ENCODE results near the gene OR10S1. TPM values are rescaled to one million over a fixed set of nuclear protein-coding genes. Genes with fewer than 3 reads are reported as not detected.

The OR10S1 gene
- total RNA-seq, 4 donors from 2014 or later, result not detected

GRCh38 chr11:123976770-123977560 lies 616 bp downstream of the OR10S1 start:
- H3K27me3 ChIP-seq, result no peaks in the 10 kb centered on the region
- TF ChIP-seq POLR2A (IDR thresholded peaks at IDR 0.05) (no peak), CTCF (IDR thresholded peaks at IDR 0.05) (no peak)
- no peaks in the 10 kb centered on the region for H3K4me1 ChIP-seq
- H3K9me3 ChIP-seq, result no peaks in the 10 kb centered on the region
- DNase-seq, result no peak
- H3K27ac ChIP-seq, result no peak overlapping the region
- no peak overlapping the region for H3K4me3 ChIP-seq
- H3K36me3 ChIP-seq, result no peaks in the 10 kb centered on the region

- DNase-seq, result no peak
These were observed 3.8 kb downstream of the OR10S1 start for GRCh38 chr11:123973816-123974215.

GRCh38 chr11:123956752-123957151 lies 20.8 kb downstream of the OR10S1 start:
- Histone ChIP-seq H3K36me3 (no peaks in the 10 kb centered on the region), H3K4me3 (no peak overlapping the region), H3K27ac (no peak overlapping the region), H3K4me1 (no peaks in the 10 kb centered on the region), H3K27me3 (no peaks in the 10 kb centered on the region), H3K9me3 (no peaks in the 10 kb centered on the region)
- no peak for DNase-seq
- TF ChIP-seq POLR2A (IDR thresholded peaks at IDR 0.05) (no peak), CTCF (IDR thresholded peaks at IDR 0.05) (no peak)

More at GRCh38 chr11:123973816-123974215, 3.8 kb downstream of the OR10S1 start:
- H3K9me3 ChIP-seq, result no peaks in the 10 kb centered on the region
- no peaks in the 10 kb centered on the region for H3K4me1 ChIP-seq
- H3K4me3 ChIP-seq, result no peak overlapping the region
- no peaks in the 10 kb centered on the region for H3K36me3 ChIP-seq
- no peaks in the 10 kb centered on the region for H3K27me3 ChIP-seq
- H3K27ac ChIP-seq, result no peak overlapping the region
- TF ChIP-seq CTCF (IDR thresholded peaks at IDR 0.05), result no peak
- no peak for TF ChIP-seq POLR2A (IDR thresholded peaks at IDR 0.05)

GRCh38 chr11:123945132-123945531 lies 32.4 kb downstream of the OR10S1 start:
- Histone ChIP-seq H3K9me3 (no peaks in the 10 kb centered on the region), H3K27ac (no peak overlapping the region), H3K4me3 (no peak overlapping the region), H3K36me3 (no peaks in the 10 kb centered on the region), H3K27me3 (no peaks in the 10 kb centered on the region), H3K4me1 (no peaks in the 10 kb centered on the region)
- TF ChIP-seq POLR2A (IDR thresholded peaks at IDR 0.05) (no peak), CTCF (IDR thresholded peaks at IDR 0.05) (no peak)
- no peak for DNase-seq

GRCh38 chr11:123943738-123944137 lies 33.8 kb downstream of the OR10S1 start, which contains the start of gene OR6T1:
TSS of gene OR6T1 (minus strand) at chr11:123943838. CDS start at chr11:123943838, 0 bp downstream.
- Histone ChIP-seq H3K36me3 (no peaks in the 10 kb centered on the region), H3K9me3 (no peaks in the 10 kb centered on the region), H3K4me3 (no peak within 1 kb of the TSS), H3K27me3 (no peaks in the 10 kb centered on the region), H3K4me1 (no peaks in the 10 kb centered on the region), H3K27ac (no peak within 1 kb of the TSS)
- no peak for DNase-seq
- TF ChIP-seq POLR2A (IDR thresholded peaks at IDR 0.05) (no peak), CTCF (IDR thresholded peaks at IDR 0.05) (no peak)
